ENCODE measurements around the gene TMEM185A.

The TMEM185A gene

DNA sequence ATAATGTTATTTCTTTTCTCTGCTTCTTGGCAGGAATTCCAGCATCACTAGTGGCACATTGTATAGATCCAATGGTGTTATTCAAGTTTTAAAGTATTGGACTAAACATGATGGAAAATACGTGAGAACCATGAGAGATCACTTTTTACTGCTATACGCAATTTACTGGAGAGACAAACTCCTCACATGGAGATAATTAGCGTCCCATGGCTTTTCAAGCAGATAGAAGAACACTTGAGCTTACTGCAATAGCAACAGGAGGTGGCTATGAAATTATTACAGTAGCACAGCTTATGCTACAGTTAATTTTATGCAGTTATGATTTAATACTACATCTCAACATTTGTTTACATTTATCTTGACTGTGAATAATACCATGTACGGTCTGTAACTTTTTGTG is 11.9 kb upstream of the TMEM185A start:
- no peak overlapping the region for H2AFZ ChIP-seq (ENCODE audit: low read depth)
- TF ChIP-seq, protein P1, sequence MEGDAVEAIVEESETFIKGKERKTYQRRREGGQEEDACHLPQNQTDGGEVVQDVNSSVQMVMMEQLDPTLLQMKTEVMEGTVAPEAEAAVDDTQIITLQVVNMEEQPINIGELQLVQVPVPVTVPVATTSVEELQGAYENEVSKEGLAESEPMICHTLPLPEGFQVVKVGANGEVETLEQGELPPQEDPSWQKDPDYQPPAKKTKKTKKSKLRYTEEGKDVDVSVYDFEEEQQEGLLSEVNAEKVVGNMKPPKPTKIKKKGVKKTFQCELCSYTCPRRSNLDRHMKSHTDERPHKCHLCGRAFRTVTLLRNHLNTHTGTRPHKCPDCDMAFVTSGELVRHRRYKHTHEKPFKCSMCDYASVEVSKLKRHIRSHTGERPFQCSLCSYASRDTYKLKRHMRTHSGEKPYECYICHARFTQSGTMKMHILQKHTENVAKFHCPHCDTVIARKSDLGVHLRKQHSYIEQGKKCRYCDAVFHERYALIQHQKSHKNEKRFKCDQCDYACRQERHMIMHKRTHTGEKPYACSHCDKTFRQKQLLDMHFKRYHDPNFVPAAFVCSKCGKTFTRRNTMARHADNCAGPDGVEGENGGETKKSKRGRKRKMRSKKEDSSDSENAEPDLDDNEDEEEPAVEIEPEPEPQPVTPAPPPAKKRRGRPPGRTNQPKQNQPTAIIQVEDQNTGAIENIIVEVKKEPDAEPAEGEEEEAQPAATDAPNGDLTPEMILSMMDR (conservative IDR thresholded peaks at IDR 0.05; ENCODE audit: low read depth, low read length), result no peak
- no peak overlapping the region for H3K4me3 ChIP-seq (IDR thresholded peaks at IDR 0.05; ENCODE audit: insufficient read depth, low read depth, low read length)
- no peaks in the 10 kb centered on the region for H3K36me3 ChIP-seq (ENCODE audit: insufficient read depth)
- no peaks in the 10 kb centered on the region for H3K27me3 ChIP-seq (ENCODE audit: insufficient read depth, low read depth)
- no peak overlapping the region for H3K9ac ChIP-seq
- H3K4me1 ChIP-seq (ENCODE audit: low read depth, poor library complexity, severe bottlenecking), result no peaks in the 10 kb centered on the region
- H3K27ac ChIP-seq, result no peak overlapping the region
- H4K20me1 ChIP-seq (ENCODE audit: insufficient read depth), result no peaks in the 10 kb centered on the region
- no peaks in the 10 kb centered on the region for H3K79me2 ChIP-seq (ENCODE audit: insufficient read depth, low read depth)
- H3K4me2 ChIP-seq, result no peak overlapping the region

DNA sequence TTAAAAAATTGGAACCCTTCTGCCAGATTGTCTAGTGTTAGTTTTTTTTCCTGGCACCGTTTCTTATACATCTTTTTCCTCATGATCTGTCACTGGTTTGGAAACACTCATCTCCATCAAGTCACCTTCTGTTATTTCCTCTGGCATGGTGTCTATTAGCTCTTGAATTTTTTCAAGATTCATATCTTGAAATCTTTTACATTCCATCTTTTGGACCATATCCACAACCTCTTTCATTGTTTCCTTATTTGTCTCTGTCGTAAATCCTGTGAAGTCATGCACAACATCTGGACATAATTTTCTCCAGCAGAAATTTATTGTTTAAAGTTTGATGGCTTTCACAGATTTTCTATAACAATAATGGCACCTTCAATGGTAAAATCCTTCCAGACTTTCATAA is 10.2 kb upstream of the TMEM185A start:
- H4K20me1 ChIP-seq (ENCODE audit: insufficient read depth), result no peaks in the 10 kb centered on the region
- TF ChIP-seq, protein P1 (conservative IDR thresholded peaks at IDR 0.05; ENCODE audit: low read depth, low read length), result no peak
- no peak overlapping the region for H3K27ac ChIP-seq
- no peaks in the 10 kb centered on the region for H3K27me3 ChIP-seq (ENCODE audit: insufficient read depth, low read depth)
- H2AFZ ChIP-seq (ENCODE audit: low read depth), result no peak overlapping the region
- H3K9ac ChIP-seq, result no peak overlapping the region
- H3K36me3 ChIP-seq (ENCODE audit: insufficient read depth), result no peaks in the 10 kb centered on the region
- H3K4me1 ChIP-seq (ENCODE audit: low read depth, poor library complexity, severe bottlenecking), result no peaks in the 10 kb centered on the region
- H3K4me2 ChIP-seq, result no peak overlapping the region
- no peak overlapping the region for H3K4me3 ChIP-seq (IDR thresholded peaks at IDR 0.05; ENCODE audit: insufficient read depth, low read depth, low read length)
- H3K79me2 ChIP-seq (ENCODE audit: insufficient read depth, low read depth), result no peaks in the 10 kb centered on the region

DNA sequence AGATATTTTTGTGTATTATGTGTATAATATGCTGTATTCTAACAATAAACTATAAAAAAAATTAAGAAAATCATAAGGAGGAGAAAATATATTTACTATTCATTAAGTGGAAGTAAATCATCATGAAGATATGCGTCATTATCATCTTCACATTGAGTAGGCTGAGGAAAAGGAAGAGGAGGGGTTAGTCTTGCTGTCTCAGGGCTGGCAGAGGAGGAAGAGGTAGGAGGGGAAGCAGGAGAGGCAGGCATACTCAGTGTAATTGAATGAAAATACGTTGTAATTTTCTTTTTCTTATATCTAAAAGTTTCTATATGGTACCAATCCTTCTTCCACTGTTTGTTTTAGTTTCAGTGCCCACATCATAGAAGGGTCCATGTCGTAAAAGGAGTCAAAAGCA is 9.8 kb upstream of the TMEM185A start:
- no peak overlapping the region for H2AFZ ChIP-seq (ENCODE audit: low read depth)
- no peaks in the 10 kb centered on the region for H3K27me3 ChIP-seq (ENCODE audit: insufficient read depth, low read depth)
- no peak overlapping the region for H3K4me3 ChIP-seq (IDR thresholded peaks at IDR 0.05; ENCODE audit: insufficient read depth, low read depth, low read length)
- no peaks in the 10 kb centered on the region for H3K36me3 ChIP-seq (ENCODE audit: insufficient read depth)
- no peaks in the 10 kb centered on the region for H3K79me2 ChIP-seq (ENCODE audit: insufficient read depth, low read depth)
- TF ChIP-seq, protein P1 (conservative IDR thresholded peaks at IDR 0.05; ENCODE audit: low read depth, low read length), result no peak
- no peak overlapping the region for H3K9ac ChIP-seq
- H3K4me1 ChIP-seq (ENCODE audit: low read depth, poor library complexity, severe bottlenecking), result no peaks in the 10 kb centered on the region
- H4K20me1 ChIP-seq (ENCODE audit: insufficient read depth), result no peaks in the 10 kb centered on the region
- no peak overlapping the region for H3K27ac ChIP-seq
- H3K4me2 ChIP-seq, result no peak overlapping the region

DNA sequence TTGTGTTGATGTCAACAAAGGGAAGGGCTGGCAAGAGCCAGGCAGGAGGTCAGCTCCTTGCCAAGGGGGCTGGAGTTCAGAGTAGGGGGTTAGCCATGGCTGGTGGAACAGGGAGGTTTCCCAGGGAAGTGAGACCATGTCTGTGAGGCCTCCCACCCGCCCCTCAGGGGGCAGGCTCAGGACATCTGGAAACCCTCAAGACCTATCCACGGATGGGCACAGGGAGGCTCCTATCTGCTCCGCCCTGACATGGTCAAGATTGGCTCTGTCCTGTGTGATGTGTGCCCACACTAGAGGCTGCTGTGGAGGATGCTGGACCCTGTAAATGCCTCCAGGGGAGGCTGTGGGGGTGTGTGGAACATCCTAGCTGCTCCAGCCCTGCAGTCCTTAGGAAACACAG is 8.0 kb upstream of the TMEM185A start:
- H3K9ac ChIP-seq, result no peak overlapping the region
- no peaks in the 10 kb centered on the region for H3K79me2 ChIP-seq (ENCODE audit: insufficient read depth, low read depth)
- no peak overlapping the region for H3K4me2 ChIP-seq
- no peak overlapping the region for H3K4me3 ChIP-seq (IDR thresholded peaks at IDR 0.05; ENCODE audit: insufficient read depth, low read depth, low read length)
- no peaks in the 10 kb centered on the region for H3K4me1 ChIP-seq (ENCODE audit: low read depth, poor library complexity, severe bottlenecking)
- TF ChIP-seq, protein P1 (conservative IDR thresholded peaks at IDR 0.05; ENCODE audit: low read depth, low read length), result no peak
- no peaks in the 10 kb centered on the region for H3K36me3 ChIP-seq (ENCODE audit: insufficient read depth)
- H3K27ac ChIP-seq, result no peak overlapping the region
- no peaks in the 10 kb centered on the region for H3K27me3 ChIP-seq (ENCODE audit: insufficient read depth, low read depth)
- H2AFZ ChIP-seq (ENCODE audit: low read depth), result no peak overlapping the region
- H4K20me1 ChIP-seq (ENCODE audit: insufficient read depth), result no peaks in the 10 kb centered on the region

DNA sequence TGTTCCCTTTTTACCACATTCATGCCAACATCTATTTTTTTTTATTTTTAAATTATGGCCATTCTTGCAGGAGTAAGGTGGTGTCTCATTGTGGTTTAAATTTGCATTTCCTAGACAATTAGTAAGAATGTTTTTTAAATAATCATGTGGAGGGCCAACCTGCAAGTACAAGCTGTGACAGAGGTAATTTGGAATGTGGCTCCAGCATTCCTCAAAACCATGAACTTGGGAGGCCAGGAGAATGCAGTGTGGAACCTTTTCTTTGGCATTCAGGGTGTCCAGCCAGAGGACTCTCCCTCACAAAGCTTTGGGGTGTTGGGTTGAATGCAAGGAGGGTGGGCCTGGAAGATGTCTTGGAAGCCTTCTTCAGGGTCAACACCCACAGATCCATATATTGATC is 7.3 kb upstream of the TMEM185A start:
- no peaks in the 10 kb centered on the region for H3K27me3 ChIP-seq (ENCODE audit: insufficient read depth, low read depth)
- no peaks in the 10 kb centered on the region for H3K4me1 ChIP-seq (ENCODE audit: low read depth, poor library complexity, severe bottlenecking)
- TF ChIP-seq, protein P1 (conservative IDR thresholded peaks at IDR 0.05; ENCODE audit: low read depth, low read length), result no peak
- no peak overlapping the region for H3K9ac ChIP-seq
- H3K27ac ChIP-seq, result no peak overlapping the region
- H2AFZ ChIP-seq (ENCODE audit: low read depth), result no peak overlapping the region
- no peaks in the 10 kb centered on the region for H3K36me3 ChIP-seq (ENCODE audit: insufficient read depth)
- H3K79me2 ChIP-seq (ENCODE audit: insufficient read depth, low read depth), result no peaks in the 10 kb centered on the region
- no peaks in the 10 kb centered on the region for H4K20me1 ChIP-seq (ENCODE audit: insufficient read depth)
- H3K4me2 ChIP-seq, result no peak overlapping the region
- H3K4me3 ChIP-seq (IDR thresholded peaks at IDR 0.05; ENCODE audit: insufficient read depth, low read depth, low read length), result no peak overlapping the region
